ENCODE measurements around the gene WIZ. TPM values are rescaled to one million over a fixed set of nuclear protein-coding genes. Genes with fewer than 3 reads are reported as not detected.
"Not testable (repeated sequence)": the region's sequence is repeated elsewhere in the genome, so short reads cannot be mapped to it uniquely, and the experiment has no call there.

WIZ gene, protein sequence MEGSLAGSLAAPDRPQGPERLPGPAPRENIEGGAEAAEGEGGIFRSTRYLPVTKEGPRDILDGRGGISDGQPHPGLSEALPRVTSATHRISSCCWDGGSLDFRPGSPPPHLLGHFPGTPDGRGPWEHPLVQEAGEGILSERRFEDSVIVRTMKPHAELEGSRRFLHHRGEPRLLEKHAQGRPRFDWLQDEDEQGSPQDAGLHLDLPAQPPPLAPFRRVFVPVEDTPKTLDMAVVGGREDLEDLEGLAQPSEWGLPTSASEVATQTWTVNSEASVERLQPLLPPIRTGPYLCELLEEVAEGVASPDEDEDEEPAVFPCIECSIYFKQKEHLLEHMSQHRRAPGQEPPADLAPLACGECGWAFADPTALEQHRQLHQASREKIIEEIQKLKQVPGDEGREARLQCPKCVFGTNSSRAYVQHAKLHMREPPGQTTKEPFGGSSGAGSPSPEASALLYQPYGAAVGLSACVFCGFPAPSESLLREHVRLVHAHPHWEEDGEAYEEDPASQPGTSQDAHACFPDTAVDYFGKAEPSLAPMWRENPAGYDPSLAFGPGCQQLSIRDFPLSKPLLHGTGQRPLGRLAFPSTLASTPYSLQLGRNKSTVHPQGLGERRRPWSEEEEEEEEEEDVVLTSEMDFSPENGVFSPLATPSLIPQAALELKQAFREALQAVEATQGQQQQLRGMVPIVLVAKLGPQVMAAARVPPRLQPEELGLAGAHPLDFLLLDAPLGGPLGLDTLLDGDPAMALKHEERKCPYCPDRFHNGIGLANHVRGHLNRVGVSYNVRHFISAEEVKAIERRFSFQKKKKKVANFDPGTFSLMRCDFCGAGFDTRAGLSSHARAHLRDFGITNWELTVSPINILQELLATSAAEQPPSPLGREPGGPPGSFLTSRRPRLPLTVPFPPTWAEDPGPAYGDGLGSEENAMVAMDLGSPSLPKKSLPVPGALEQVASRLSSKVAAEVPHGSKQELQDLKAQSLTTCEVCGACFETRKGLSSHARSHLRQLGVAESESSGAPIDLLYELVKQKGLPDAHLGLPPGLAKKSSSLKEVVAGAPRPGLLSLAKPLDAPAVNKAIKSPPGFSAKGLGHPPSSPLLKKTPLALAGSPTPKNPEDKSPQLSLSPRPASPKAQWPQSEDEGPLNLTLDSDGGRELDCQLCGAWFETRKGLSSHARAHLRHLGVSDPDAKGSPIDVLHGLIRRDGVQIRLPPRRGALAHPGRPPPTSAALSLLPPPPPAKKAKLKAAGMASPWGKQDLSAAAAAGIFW (N-terminal part only)
- 10 to 100 TPM; 15.3 to 37.3 (median 22.3) TPM for polyA plus RNA-seq

GRCh38 chr19:15449620-15450527 lies at the start of gene WIZ:
TSS of gene WIZ (minus strand) at chr19:15449956. CDS start at chr19:15448307, 1,649 bp downstream.
- H3K27ac ChIP-seq (ENCODE audit: low read depth, low read length) = no peak within 1 kb of the TSS
- 3 to 4% (median 3%) methylated on average over 11 to 72 of the region's 77 CpGs for WGBS, 3 donors

- WGBS, 3 donors = 60 to 69% (median 64%) methylated on average over 6 of the region's 6 CpGs
- H3K27ac ChIP-seq (ENCODE audit: low read depth, low read length) = no peak overlapping the region
Measured at GRCh38 chr19:15498910-15499309, 49.2 kb upstream of the WIZ start.

DNA sequence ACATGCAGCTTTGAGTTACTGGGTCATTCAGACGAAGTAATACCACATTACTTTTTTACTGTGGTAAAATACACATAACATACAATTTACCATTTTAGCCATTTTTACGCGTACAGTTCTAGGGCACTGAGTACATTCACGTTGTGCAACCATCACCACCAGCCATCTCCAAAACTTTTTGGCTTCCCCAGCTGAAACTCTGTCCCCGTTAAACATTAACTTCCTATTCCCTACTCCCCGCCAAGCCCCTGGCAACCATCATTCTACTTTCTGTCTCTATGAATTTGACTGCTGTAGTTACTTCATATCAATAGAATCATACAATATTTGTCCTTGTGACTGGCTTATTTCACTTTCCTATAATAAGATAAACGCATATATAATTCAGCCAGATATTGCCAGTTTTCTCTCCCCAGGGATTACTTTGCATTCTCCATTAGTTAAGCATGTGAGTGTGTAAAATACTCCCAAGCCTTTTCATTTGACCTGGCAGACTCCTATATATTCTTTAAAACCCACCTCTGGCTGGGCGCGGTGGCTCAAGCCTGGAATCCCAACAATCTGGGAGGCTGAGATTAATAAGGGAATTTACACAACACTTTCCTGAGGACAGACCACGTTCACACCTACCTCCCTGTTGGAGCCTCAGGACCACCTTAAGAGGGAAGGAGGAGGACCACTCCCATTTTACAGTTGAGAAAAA lies 48.6 kb upstream of the WIZ start:
- H3K27ac ChIP-seq (ENCODE audit: low read depth, low read length) = no peak overlapping the region
- 61 to 66% (median 66%) methylated on average over 10 of the region's 10 CpGs for WGBS, 3 donors

DNA sequence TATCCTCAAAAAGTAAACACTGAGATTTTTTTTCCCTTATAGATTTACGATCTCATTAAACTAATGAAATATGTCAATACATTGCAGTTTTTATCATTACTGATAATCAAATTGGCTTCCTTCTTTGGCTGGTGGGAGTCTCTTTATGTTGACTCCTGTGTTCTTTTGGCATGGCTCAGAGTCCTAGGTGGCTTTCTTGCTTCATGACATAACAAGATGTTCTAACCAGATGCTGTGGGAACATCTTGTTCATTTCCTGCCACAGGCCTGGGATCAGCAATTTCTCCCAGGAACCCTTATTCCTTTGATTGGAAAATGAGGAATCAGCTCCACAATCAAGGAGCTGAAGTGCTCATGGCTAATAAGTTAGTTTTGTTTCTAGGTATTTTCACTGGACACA lies 45.4 kb upstream of the WIZ start:
- WGBS, 3 donors = 77 to 96% (median 85%) methylated on average over 1 of the region's 1 CpG
- no peak overlapping the region for H3K27ac ChIP-seq (ENCODE audit: low read depth, low read length)

GRCh38 chr19:15488489-15489226 lies 38.9 kb upstream of the WIZ start:
- H3K27ac ChIP-seq (ENCODE audit: low read depth, low read length) = no peak overlapping the region
- 56 to 72% (median 65%) methylated on average over 13 of the region's 13 CpGs for WGBS, 3 donors

- 87 to 94% (median 88%) methylated on average over 4 of the region's 4 CpGs for WGBS, 3 donors
- H3K27ac ChIP-seq (ENCODE audit: low read depth, low read length) = no peak overlapping the region
Measured at GRCh38 chr19:15487038-15487437, 37.3 kb upstream of the WIZ start.

DNA sequence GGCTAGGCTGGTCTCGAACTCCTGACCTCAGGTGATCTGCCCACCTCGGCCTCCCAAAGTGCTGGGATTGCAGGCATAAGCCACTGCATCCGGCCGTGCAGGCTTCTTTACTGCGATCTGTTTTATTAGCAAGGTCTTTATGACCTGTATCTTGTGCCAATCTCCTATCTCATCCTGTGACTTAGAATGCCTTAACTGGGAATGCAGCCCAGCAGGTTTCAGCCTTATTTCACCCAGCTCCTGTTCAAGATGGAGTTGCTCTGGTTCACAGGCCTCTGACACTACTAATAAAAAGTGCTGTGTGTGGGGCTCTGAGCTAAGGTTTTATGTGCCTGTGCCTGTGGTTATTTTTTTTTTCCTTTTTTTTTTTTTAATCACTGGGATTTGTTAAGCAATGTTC lies 36.0 kb upstream of the WIZ start:
- H3K27ac ChIP-seq (ENCODE audit: low read depth, low read length) = not testable (repeated sequence)
- 88 to 92% (median 88%) methylated on average over 5 of the region's 5 CpGs for WGBS, 3 donors

- not testable (repeated sequence) for H3K27ac ChIP-seq (ENCODE audit: low read depth, low read length)
- WGBS, 3 donors = 88 to 91% (median 90%) methylated on average over 7 of the region's 7 CpGs
Measured at GRCh38 chr19:15480996-15481395, 31.2 kb upstream of the WIZ start.

DNA sequence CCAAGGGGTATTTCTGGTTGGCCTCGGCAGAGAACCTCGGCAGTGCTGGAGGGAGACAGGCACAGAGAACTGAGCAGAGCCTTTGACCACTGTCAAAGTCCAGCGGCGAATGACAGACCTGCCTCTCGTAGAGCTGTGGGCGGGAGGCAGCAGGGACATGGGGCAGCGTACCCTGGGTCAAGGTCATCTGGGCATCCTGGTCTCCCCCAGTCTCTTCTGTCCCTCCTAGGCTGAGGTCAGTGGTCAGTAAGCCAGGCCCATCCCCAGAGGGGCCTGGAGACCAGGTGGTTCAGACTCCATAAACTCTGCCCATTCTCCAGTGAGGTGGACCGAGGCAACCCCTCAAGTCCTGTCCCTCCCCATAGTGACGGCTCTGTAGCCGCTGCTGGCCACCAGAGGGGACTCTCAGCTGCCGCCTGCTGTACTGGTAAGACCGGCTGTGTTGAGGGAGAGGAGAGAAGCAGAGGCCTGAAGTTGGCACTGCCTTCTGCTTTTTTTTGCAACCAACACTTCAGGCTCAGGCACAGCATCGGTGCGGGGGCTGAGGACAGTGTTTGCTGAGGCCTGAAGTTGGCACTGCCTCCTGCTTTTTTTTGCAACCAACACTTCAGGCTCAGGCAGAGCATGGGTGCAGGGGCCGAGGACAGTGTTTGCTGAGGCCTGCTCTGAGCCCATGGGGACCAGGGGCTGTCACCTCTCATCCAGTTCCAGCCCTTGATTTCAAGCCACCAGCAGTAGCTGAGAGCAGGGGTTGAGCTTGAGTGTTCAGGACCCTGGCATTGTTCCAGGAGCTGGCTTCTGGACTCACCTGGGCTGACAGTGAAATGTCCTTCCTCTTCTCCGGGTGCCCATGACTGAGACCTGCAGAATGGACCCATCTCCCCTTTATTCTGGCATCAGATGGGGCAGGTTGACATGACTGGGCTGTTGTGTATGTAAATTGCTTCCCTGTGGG lies 29.9 kb upstream of the WIZ start, which contains the start of gene PGLYRP2:
PGLYRP2 (minus strand) TSS at position 111 of the 955 bp plus-strand sequence. CDS start 130 bp downstream, outside the sequence.
- WGBS, 3 donors = 49 to 60% (median 57%) methylated on average over 16 of the region's 16 CpGs
- no peak within 1 kb of the TSS for H3K27ac ChIP-seq (ENCODE audit: low read depth, low read length)

DNA sequence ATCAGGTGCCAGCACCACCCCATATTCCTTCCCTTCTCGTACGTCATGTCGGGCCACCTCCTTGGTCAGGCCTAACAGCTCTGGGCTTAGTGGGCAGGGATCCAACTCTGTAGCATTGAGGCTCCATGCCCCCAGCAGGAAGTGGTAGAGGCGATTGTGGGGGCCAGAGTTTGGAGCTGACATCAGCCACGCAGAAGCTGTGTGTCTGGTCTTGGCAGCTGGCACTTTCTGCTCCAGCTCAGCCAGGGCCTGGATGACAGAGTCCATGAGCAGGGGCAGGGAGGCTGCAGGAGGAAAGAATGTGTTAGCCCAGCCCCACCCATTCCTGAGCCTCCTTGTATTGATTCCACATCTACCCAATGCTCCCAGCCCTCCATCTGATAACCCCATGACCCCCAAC lies 26.6 kb upstream of the WIZ start:
- WGBS, 3 donors = 57 to 69% (median 63%) methylated on average over 5 of the region's 5 CpGs

DNA sequence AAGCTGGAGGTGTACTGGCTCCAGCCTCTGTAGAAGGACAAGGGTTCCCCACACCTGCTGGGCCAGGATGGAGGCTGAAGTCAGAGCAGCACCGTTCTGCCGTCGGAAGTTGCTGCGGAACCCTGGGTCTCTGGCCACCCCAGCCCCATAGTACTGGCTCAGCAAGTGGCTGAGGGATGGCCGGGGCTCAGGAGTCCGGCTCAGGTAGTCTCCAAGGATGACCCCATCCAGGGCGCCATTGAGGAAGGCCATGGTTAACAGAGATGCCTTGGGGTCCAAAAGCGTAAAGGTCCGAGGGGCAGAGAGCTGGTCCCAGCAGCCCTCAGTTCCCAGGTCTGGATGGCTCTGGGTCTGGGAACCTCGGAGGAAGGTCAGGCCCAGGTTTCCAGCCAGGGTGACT lies 25.9 kb upstream of the WIZ start:
- H3K27ac ChIP-seq (ENCODE audit: low read depth, low read length) = no peak overlapping the region
- WGBS, 3 donors = 94 to 95% (median 95%) methylated on average over 10 of the region's 10 CpGs

More for the DNA sequence above, 26.6 kb upstream of the WIZ start:
- no peak overlapping the region for H3K27ac ChIP-seq (ENCODE audit: low read depth, low read length)

- WGBS, 3 donors = 81 to 85% (median 82%) methylated on average over 4 of the region's 4 CpGs
- H3K27ac ChIP-seq (ENCODE audit: low read depth, low read length) = no peak overlapping the region
Measured at GRCh38 chr19:15475169-15475568, 25.4 kb upstream of the WIZ start.

- 68 to 75% (median 71%) methylated on average over 4 of the region's 4 CpGs for WGBS, 3 donors
Measured at GRCh38 chr19:15473821-15474220, 24.1 kb upstream of the WIZ start.

DNA sequence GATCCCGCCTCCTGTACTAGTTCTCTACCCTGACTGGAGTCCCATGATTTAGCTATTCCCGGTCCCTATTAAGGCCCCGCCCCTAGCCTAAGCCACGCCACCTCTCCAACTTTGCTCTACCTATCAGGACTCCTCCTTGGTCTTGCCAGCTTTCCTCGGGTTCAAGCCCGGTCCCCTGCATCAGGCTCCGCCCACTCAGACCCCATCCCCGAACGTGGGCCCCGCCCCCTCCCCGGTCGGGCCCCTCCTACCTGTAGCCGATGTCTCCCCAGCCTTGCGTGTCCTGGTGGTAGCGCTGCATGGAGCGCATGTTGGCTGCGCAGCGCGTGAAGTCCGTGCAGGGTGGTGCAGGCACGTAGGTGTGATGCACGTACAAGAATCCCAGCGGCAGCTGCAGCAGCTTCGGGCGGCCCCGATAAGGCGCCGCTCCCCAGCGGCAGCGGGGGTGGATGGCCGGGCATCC lies 21.9 kb upstream of the WIZ start:
- WGBS, 3 donors = 54 to 60% (median 54%) methylated on average over 31 of the region's 31 CpGs
- H3K27ac ChIP-seq (ENCODE audit: low read depth, low read length) = no peak overlapping the region

More at GRCh38 chr19:15473821-15474220, 24.1 kb upstream of the WIZ start:
- not testable (repeated sequence) for H3K27ac ChIP-seq (ENCODE audit: low read depth, low read length)

Data from adipose tissue (tissue), 3 donors.